ENCODE data around the gene PTER.

PTER gene

GRCh38 chr10:16472828-16473227, 36.0 kb downstream of the PTER start:
- Histone ChIP-seq H3K9ac (ENCODE audit: low read length) (no peak overlapping the region), H2AFZ (ENCODE audit: low read length) (no peak overlapping the region), H3K4me3 (ENCODE audit: low read depth, low read length, poor library complexity, severe bottlenecking) (no peak overlapping the region), H3K27ac (ENCODE audit: low read depth, low read length, poor library complexity, severe bottlenecking) (no peak overlapping the region), H3K36me3 (ENCODE audit: insufficient read depth, low read length) (peaks cover 4% of the 10 kb centered on the region; the same call in 1 of the 2 replicates), H3F3A (ENCODE audit: insufficient read depth, low read length) (no peaks in the 10 kb centered on the region), H3K4me2 (ENCODE audit: low read length) (no peak overlapping the region), H3K79me2 (ENCODE audit: insufficient read depth, low read length) (no peaks in the 10 kb centered on the region), H3K9me3 (ENCODE audit: low read length) (no peaks in the 10 kb centered on the region), H3K27me3 (ENCODE audit: insufficient read depth, low read length) (no peaks in the 10 kb centered on the region), H4K20me1 (ENCODE audit: insufficient read depth, low read length) (no peaks in the 10 kb centered on the region), H3K4me1 (ENCODE audit: insufficient read depth, low read length, severe bottlenecking) (no peaks in the 10 kb centered on the region), H3K9me2 (ENCODE audit: low read depth, low read length) (no peaks in the 10 kb centered on the region)
- TF ChIP-seq CTCF (IDR thresholded peaks at IDR 0.05; ENCODE audit: low read length) (no peak), EZH2 (IDR thresholded peaks at IDR 0.05; ENCODE audit: borderline replicate concordance, low read length) (no peak)

GRCh38 chr10:16477757-16478156, 40.9 kb downstream of the PTER start:
- no peaks in the 10 kb centered on the region for H3K79me2 ChIP-seq (ENCODE audit: insufficient read depth, low read length)

GRCh38 chr10:16478801-16479200, 42.0 kb downstream of the PTER start:
- Histone ChIP-seq H3K4me3 (ENCODE audit: low read depth, low read length, poor library complexity, severe bottlenecking) (no peak overlapping the region), H3K4me2 (ENCODE audit: low read length) (no peak overlapping the region), H3K79me2 (ENCODE audit: insufficient read depth, low read length) (no peaks in the 10 kb centered on the region), H2AFZ (ENCODE audit: low read length) (no peak overlapping the region), H3F3A (ENCODE audit: insufficient read depth, low read length) (no peaks in the 10 kb centered on the region), H3K27ac (ENCODE audit: low read depth, low read length, poor library complexity, severe bottlenecking) (no peak overlapping the region), H3K27me3 (ENCODE audit: insufficient read depth, low read length) (no peaks in the 10 kb centered on the region), H3K9me2 (ENCODE audit: low read depth, low read length) (no peaks in the 10 kb centered on the region), H3K9ac (ENCODE audit: low read length) (no peak overlapping the region), H3K36me3 (ENCODE audit: insufficient read depth, low read length) (no peaks in the 10 kb centered on the region), H3K9me3 (ENCODE audit: low read length) (no peaks in the 10 kb centered on the region), H4K20me1 (ENCODE audit: insufficient read depth, low read length) (no peaks in the 10 kb centered on the region), H3K4me1 (ENCODE audit: insufficient read depth, low read length, severe bottlenecking) (no peaks in the 10 kb centered on the region)
- no peak for TF ChIP-seq CTCF (IDR thresholded peaks at IDR 0.05; ENCODE audit: low read length)
- no peak for TF ChIP-seq EZH2 (IDR thresholded peaks at IDR 0.05; ENCODE audit: borderline replicate concordance, low read length)

More at GRCh38 chr10:16477757-16478156, 40.9 kb downstream of the PTER start:
- H3K36me3 ChIP-seq (ENCODE audit: insufficient read depth, low read length): no peaks in the 10 kb centered on the region
- no peak overlapping the region for H3K9ac ChIP-seq (ENCODE audit: low read length)
- H3K27ac ChIP-seq (ENCODE audit: low read depth, low read length, poor library complexity, severe bottlenecking): no peak overlapping the region
- TF ChIP-seq EZH2 (IDR thresholded peaks at IDR 0.05; ENCODE audit: borderline replicate concordance, low read length) (no peak), CTCF (IDR thresholded peaks at IDR 0.05; ENCODE audit: low read length) (no peak)
- H3K9me3 ChIP-seq (ENCODE audit: low read length): no peaks in the 10 kb centered on the region
- no peak overlapping the region for H3K4me2 ChIP-seq (ENCODE audit: low read length)
- H3K4me3 ChIP-seq (ENCODE audit: low read depth, low read length, poor library complexity, severe bottlenecking): no peak overlapping the region
- H3K9me2 ChIP-seq (ENCODE audit: low read depth, low read length): no peaks in the 10 kb centered on the region
- H3K27me3 ChIP-seq (ENCODE audit: insufficient read depth, low read length): no peaks in the 10 kb centered on the region
- H3K4me1 ChIP-seq (ENCODE audit: insufficient read depth, low read length, severe bottlenecking): no peaks in the 10 kb centered on the region
- H2AFZ ChIP-seq (ENCODE audit: low read length): no peak overlapping the region
- no peaks in the 10 kb centered on the region for H4K20me1 ChIP-seq (ENCODE audit: insufficient read depth, low read length)
- H3F3A ChIP-seq (ENCODE audit: insufficient read depth, low read length): no peaks in the 10 kb centered on the region
